WI38 (cell line): ENCODE data around the gene STYXL1.

Experiments used
- H3K4me3 ChIP-seq: 2 replicates; pipeline ENCODE4 v1.5.1; 2011; ENCODE audit warnings: low read depth, mild to moderate bottlenecking, control low read depth, low read length
- CTCF ChIP-seq: IDR thresholded peaks from 2 replicates; pipeline ENCODE4 v1.5.1; 2012; ENCODE audit warnings: low read depth, mild to moderate bottlenecking, control low read depth, low read length

Gene STYXL1

DNA sequence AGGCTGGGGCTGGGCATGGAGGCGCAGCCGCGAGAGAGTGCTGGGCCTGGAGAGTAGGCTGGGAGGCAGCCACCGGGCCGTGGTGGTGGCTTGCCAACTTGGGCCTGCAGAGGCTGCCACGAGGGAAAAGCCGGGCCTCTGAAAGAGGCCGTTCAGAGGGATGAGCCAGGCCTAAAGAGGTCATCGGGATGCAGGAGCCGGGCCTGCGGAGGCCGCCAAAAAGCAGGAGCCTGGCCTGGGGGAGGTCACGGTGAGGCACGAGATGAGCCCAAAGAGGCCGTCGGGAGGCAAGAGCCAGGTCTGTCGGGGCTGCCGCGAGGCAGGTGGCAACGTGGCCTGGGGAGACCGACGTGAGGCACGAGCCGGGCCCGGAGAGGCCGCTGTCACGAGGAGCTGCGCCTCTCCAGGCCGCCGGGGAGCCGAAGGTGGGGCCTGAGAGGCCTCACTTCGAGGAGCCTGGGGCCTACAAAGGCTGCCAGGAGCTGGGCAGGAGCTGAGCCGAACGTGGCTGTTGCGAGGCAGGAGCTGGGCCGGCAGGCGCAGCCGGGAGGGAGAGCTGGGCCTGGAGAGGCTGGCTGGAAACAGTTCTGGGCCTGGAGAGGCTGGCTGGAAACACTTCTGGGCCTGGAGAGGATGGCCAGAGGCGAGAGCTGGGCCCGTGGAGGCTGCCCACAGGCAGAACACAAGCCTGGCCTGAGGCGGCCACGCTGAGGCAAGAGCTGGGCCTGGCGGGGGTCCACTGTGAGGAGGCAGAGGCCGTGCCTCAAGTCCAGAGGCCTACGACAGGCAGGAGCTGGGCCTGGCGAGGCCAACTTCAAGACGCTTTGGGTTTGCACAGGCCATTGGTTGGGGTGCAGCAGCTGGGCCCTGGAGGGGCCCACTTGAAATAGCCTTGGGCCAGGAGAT is 24.7 kb upstream of the STYXL1 start:
- TF ChIP-seq CTCF = no peak
- no peak overlapping the region for H3K4me3 ChIP-seq

DNA sequence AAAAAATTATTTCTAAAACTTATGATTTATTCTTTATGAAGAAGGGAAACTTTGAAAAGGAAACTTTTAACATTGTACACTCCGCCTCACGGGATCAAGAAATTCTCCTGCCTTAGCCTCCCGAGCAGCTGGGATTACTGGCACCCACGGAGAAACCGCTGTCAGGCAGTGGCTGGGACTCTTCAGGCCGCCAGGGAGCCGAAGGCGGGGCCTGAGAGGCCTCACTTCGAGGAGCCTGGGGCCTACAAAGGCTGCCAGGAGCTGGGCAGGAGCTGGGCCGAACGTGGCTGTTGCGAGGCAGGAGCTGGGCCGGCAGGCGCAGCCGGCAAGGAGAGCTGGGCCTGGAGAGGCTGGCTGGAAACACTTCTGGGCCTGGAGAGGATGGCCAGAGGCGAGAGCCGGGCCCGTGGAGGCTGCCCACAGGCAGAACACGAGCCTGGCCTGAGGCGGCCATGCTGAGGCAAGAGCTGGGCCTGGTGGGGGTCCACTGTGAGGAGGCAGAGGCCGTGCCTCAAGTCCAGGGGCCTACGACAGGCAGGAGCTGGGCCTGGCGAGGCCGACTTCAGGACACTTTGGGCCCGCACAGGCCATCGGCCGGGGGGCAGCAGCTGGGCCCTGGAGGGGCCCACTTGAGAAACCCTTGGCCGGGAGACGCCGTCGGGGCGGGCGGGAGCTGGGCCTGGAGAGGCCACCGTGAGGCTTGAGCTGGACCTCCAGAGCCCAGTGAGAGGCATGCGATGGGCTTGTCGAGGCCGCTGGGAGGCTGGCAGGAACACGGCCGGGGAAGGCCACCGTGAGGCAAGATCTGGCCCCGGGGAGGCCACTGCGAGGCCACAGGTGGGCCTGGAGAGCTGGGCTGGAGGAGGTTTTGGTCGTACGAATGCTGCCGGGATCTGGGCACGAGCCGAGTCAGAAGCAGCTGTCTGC is 23.8 kb upstream of the STYXL1 start:
- no peak overlapping the region for H3K4me3 ChIP-seq
- TF ChIP-seq CTCF = no peak

GRCh38 chr7:76069238-76069638 is 21.4 kb upstream of the STYXL1 start:
- H3K4me3 ChIP-seq = no peak overlapping the region
- 0 out of 2 replicates have a peak, but pooled peaks have one; percentile 18 for TF ChIP-seq CTCF

DNA sequence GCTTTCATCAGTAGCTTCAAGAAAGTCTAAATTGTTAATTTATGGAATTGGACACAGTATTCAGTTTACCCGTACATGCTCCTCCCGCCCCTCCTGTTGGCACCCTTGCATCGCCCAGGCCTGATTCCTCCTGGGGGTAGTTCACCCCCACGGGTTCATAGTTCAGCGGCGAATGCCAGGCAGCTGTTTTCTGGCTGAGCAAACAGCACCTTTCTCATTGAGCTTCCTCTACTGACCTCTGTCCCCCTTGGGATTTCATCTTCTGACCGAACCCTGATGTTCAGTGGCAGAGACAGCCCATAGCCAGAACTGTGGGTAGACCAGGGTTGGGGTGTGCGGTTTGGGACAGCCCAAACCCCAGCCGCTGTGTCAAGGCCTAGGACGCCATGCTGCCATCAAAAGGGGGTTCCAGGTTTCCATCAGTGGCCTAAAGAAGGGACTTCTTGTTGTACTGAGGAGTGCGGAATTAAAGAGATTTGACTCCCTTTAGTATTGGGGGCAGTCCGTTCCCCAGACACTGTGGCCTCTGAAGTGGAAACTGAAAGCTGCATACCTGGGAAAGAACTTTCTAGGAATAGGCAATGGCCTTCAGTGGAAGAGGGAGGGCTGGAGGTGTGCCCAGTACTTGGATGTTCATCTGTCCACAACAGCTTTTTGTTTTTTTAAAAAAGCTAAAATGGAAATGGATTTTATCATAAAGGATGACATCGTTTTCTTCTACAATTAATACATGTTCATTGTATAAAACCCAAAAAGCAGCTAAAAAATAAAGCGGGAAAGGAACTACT is 19.1 kb upstream of the STYXL1 start:
- no peak for TF ChIP-seq CTCF
- H3K4me3 ChIP-seq = no peak overlapping the region

- no peak overlapping the region for H3K4me3 ChIP-seq
- TF ChIP-seq CTCF = no peak
Measured at GRCh38 chr7:76065016-76065612, 17.3 kb upstream of the STYXL1 start.

GRCh38 chr7:76064208-76064970 is 16.6 kb upstream of the STYXL1 start:
- H3K4me3 ChIP-seq = no peak overlapping the region
- no peak for TF ChIP-seq CTCF
